ENCODE measurements around the gene SLC4A5.

DNA sequence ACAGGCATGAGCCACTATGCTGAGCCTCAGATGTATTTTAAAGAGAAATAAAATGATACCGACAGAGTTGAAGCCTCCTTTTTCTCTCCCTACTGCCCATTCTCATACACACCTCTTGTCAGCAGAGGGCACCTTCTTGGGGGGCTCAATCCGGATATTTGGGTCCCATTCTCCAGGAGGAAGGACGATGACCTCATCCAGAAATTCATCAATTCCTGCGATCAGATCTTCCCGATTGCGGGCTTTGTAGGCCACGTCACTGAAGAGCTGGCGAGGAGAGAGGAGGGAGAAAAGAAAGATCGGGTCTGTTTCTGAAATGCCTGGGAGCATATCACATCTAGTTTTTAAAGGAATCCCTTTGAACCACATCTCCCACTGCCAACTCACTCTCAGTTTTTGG, 90.4 kb downstream of the SLC4A5 start:
- TF ChIP-seq, protein P1, sequence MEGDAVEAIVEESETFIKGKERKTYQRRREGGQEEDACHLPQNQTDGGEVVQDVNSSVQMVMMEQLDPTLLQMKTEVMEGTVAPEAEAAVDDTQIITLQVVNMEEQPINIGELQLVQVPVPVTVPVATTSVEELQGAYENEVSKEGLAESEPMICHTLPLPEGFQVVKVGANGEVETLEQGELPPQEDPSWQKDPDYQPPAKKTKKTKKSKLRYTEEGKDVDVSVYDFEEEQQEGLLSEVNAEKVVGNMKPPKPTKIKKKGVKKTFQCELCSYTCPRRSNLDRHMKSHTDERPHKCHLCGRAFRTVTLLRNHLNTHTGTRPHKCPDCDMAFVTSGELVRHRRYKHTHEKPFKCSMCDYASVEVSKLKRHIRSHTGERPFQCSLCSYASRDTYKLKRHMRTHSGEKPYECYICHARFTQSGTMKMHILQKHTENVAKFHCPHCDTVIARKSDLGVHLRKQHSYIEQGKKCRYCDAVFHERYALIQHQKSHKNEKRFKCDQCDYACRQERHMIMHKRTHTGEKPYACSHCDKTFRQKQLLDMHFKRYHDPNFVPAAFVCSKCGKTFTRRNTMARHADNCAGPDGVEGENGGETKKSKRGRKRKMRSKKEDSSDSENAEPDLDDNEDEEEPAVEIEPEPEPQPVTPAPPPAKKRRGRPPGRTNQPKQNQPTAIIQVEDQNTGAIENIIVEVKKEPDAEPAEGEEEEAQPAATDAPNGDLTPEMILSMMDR (IDR thresholded peaks at IDR 0.05) = no peak
- TF ChIP-seq POLR2A (IDR thresholded peaks at IDR 0.05) = no peak
